GM18951 (cell line): ENCODE data around the gene SCLT1.

Experiments
- POLR2A ChIP-seq: IDR thresholded peaks from 4 replicates; pipeline ENCODE4 v1.6.1; 2011; ENCODE audit warnings: mild to moderate bottlenecking; ENCODE audit not compliant: insufficient read length, insufficient read depth; ENCODE audit errors: extremely low read depth
- in situ Hi-C: fragments of 300-500 bp; cut with MboI; formaldehyde crosslinking; loops from one replicate; pipeline ENCODE4 v1.12.0; 2022; ENCODE audit warnings: low sequenced_read_pairs, mixed read lengths, inconsistent platforms; ENCODE audit not compliant: unreplicated experiment

SCLT1 gene

GRCh38 chr4:128915544-128915943, 177.8 kb downstream of the SCLT1 start:
- in situ Hi-C loops = no loop called here
- TF ChIP-seq POLR2A = no peak

- in situ Hi-C loops = no loop called here
- TF ChIP-seq POLR2A = no peak
Measured at GRCh38 chr4:128913228-128913627, 180.1 kb downstream of the SCLT1 start.

GRCh38 chr4:128908735-128909134, 184.6 kb downstream of the SCLT1 start:
- TF ChIP-seq POLR2A = no peak
- in situ Hi-C loops = no loop called here

- TF ChIP-seq POLR2A = no peak
- in situ Hi-C loops = no loop called here
Measured at GRCh38 chr4:128907981-128908380, 185.4 kb downstream of the SCLT1 start.

GRCh38 chr4:128906581-128906980, 186.8 kb downstream of the SCLT1 start:
- in situ Hi-C loops = no loop called here
- no peak for TF ChIP-seq POLR2A

GRCh38 chr4:128904821-128905220, 188.5 kb downstream of the SCLT1 start:
- no peak for TF ChIP-seq POLR2A
- in situ Hi-C loops = no loop called here

GRCh38 chr4:128880662-128881061, 212.7 kb downstream of the SCLT1 start:
- in situ Hi-C loops = no loop called here
- no peak for TF ChIP-seq POLR2A

- no peak for TF ChIP-seq POLR2A
- in situ Hi-C loops = no loop called here
Measured at GRCh38 chr4:128879971-128880370, 213.4 kb downstream of the SCLT1 start.

GRCh38 chr4:128879283-128879682, 214.1 kb downstream of the SCLT1 start:
- no peak for TF ChIP-seq POLR2A
- in situ Hi-C loops = no loop called here

- TF ChIP-seq POLR2A = no peak
- in situ Hi-C loops = no loop called here
Measured at GRCh38 chr4:128877934-128878333, 215.4 kb downstream of the SCLT1 start.

GRCh38 chr4:128876200-128876599, 217.1 kb downstream of the SCLT1 start:
- TF ChIP-seq POLR2A = no peak
- in situ Hi-C loops = no loop called here

GRCh38 chr4:128871948-128872347, 221.4 kb downstream of the SCLT1 start:
- TF ChIP-seq POLR2A = no peak
- in situ Hi-C loops = loop anchor here (25.0 kb wide), 1 partner anchor 685 kb away; no protein-coding TSS in a partner anchor

- no peak for TF ChIP-seq POLR2A
- in situ Hi-C loops = loop anchor here (10.0 to 25.0 kb wide), 2 partner anchors 305 to 683 kb away; no protein-coding TSS in a partner anchor
Measured at GRCh38 chr4:128869776-128870509, 223.4 kb downstream of the SCLT1 start.

GRCh38 chr4:128868758-128869157, 224.6 kb downstream of the SCLT1 start:
- no peak for TF ChIP-seq POLR2A
- in situ Hi-C loops = loop anchor here (10.0 to 25.0 kb wide), 2 partner anchors 304 to 681 kb away; no protein-coding TSS in a partner anchor

GRCh38 chr4:128866691-128867090, 226.6 kb downstream of the SCLT1 start:
- in situ Hi-C loops = loop anchor here (10.0 to 25.0 kb wide), 2 partner anchors 302 to 679 kb away; no protein-coding TSS in a partner anchor
- no peak for TF ChIP-seq POLR2A

- in situ Hi-C loops = loop anchor here (10.0 to 25.0 kb wide), 2 partner anchors 301 to 679 kb away; no protein-coding TSS in a partner anchor
- TF ChIP-seq POLR2A = no peak
Measured at GRCh38 chr4:128866269-128866668, 227.1 kb downstream of the SCLT1 start.
